H4 (cell line): Measurements from ENCODE around the gene CAPN3. TPM values are rescaled to one million over a fixed set of nuclear protein-coding genes. Genes with fewer than 3 reads are reported as not detected.

ENCODE experiments used
- DNase-seq: peaks from one replicate; pipeline ENCODE4 v3.0.0-alpha.2; 2015; ENCODE audit warnings: low spot score
- total RNA-seq: library from RNA; depleted of rRNA; stranded (reverse); fragments of >200 nt; shearing (Covaris generic); gene quantifications from 2 replicates; pipeline ENCODE4 v1.2.3, GENCODE V29; 2014; rRNA removed

CAPN3 gene
- total RNA-seq, 1 experiment from 2014 or later = 0.43 TPM

GRCh38 chr15:42453826-42454225 lies 94.5 kb downstream of the CAPN3 start:
- no peak for DNase-seq

GRCh38 chr15:42456531-42456930 lies 97.2 kb downstream of the CAPN3 start:
- no peak for DNase-seq

DNA sequence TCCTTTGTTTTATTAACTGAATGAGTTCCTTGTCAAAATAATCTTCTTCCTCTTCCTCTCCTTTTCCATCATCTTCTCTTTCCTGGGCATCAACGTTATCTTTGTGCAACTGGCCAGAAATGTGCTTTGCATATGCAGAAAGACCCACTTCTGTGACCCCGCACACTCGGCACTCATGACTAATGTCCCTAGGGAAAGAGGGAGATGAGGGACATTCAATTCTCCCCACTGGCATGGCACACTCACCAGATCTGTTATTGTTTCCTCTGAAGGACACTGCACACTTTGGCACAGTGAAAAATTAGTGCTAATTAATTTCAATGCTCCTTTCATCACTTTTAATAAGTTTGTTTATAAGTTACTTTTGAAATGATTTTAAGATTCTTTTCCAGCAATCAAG lies 97.7 kb downstream of the CAPN3 start:
- DNase-seq = no peak

DNA sequence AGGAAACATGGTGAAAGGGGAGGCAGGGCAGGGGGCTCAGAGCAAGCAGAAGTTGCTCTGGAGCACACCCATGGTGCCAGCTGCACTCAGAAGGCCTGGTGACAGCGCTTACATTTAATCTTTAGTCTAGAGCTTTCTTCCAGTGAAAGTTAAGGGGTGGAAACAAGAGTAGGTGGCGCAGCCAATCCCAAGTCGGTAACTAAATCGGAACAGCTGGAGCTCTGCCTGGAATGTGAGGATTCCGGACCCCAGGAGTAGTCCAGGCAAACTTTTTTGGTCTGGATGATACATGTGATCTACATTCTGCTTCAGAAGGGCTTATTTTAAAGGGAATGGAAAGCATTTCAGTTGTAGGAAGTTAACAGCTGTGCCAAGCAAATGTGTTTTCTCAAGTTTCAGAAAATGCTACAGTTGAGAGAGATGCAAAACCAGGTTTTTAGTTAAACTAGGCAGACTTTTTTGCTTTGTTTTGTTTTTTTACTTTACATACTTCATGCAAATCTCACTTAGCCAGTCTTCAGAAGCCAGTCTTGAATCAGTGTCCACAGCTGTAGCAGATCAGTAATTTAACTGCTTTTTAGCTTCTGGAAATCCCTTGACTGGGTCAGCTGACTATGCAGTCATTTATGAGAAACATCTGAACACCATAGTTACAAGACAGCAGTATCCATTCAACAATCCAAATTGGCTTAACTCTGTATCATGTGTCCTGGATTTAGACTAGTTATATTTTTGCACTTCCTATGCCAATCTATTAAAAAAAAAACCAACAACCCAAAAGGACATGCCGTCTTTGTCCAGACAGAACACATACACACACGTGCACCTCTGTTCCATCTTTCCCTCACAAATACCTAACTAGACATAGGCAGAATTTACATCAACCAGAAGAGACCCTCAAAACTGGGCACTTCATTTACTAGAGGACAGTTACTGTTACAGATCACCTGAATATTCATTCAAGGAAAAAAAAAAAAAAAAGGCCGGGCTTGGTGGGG lies 98.4 kb downstream of the CAPN3 start:
- no peak for DNase-seq

- DNase-seq = no peak
Observed at GRCh38 chr15:42461261-42461660, 102.0 kb downstream of the CAPN3 start.

Other genes with a start within 250 kb of the CAPN3 start
- gene PLA2G4F, start 202.9 kb upstream of the CAPN3 start, total RNA-seq = not detected in 2 replicates
- gene VPS39, start 151.2 kb upstream of the CAPN3 start, total RNA-seq = 23.5 and 26.6 TPM in 2 replicates
- gene GANC, start 86.3 kb upstream of the CAPN3 start, total RNA-seq = 10.4 and 16.1 TPM in 2 replicates
- gene TMEM87A, start 86.1 kb upstream of the CAPN3 start, total RNA-seq = 46.7 and 52.1 TPM in 2 replicates
- 16.3 and 19.2 TPM in 2 replicates for gene ZNF106, start 131.6 kb downstream of the CAPN3 start, total RNA-seq
- 56.7 and 87.9 TPM in 2 replicates for gene SNAP23, start 136.1 kb downstream of the CAPN3 start, total RNA-seq
- 6.3 and 14.2 TPM in 2 replicates for gene LRRC57, start 189.3 kb downstream of the CAPN3 start, total RNA-seq
- 40.0 and 41.8 TPM in 2 replicates for gene HAUS2, start 189.3 kb downstream of the CAPN3 start, total RNA-seq
- 0.70 and 0.88 TPM in 2 replicates for gene STARD9, start 216.1 kb downstream of the CAPN3 start, total RNA-seq